Neural cell (in vitro differentiated cells): Measurements from ENCODE around the gene FBXW2. TPM values are rescaled to one million over a fixed set of nuclear protein-coding genes. Genes with fewer than 3 reads are reported as not detected.

ENCODE experiments used
- H2AFZ ChIP-seq: fragments of 200-600, 300-800 bp; sonication (generic), shearing (Covaris generic); 2 replicates; pipeline ENCODE4 v1.6.0; 2014; ENCODE audit warnings: low read depth, mild to moderate bottlenecking, antibody characterized with exemption, low read length, moderate library complexity
- H3F3A ChIP-seq: fragments of 200-600 bp; shearing (Covaris generic); 2 replicates; pipeline ENCODE4 v1.6.1; 2016; ENCODE audit warnings: mild to moderate bottlenecking, moderate library complexity, mixed read lengths, antibody characterized with exemption, low read length; ENCODE audit not compliant: insufficient read depth, poor library complexity, severe bottlenecking
- H3K27ac ChIP-seq: fragments of 200-600, 300-800 bp; sonication (generic), shearing (Covaris generic); 2 replicates; pipeline ENCODE4 v1.5.1; 2014; ENCODE audit warnings: mild to moderate bottlenecking, low read length, moderate library complexity
- H3K27me3 ChIP-seq: fragments of 300-800, 200-600 bp; sonication (generic), shearing (Covaris generic); 2 replicates; pipeline ENCODE4 v1.6.0; 2014; ENCODE audit warnings: mild to moderate bottlenecking, low read depth, low read length, moderate library complexity; ENCODE audit not compliant: insufficient read depth
- H3K36me3 ChIP-seq: fragments of 300-800, 200-600 bp; sonication (generic), shearing (Covaris generic); 2 replicates; pipeline ENCODE4 v1.5.1; 2014; ENCODE audit warnings: mild to moderate bottlenecking, antibody characterized with exemption, low read length, moderate library complexity; ENCODE audit not compliant: insufficient read depth
- H3K4me2 ChIP-seq: fragments of 300-800, 200-600 bp; sonication (generic), shearing (Covaris generic); 2 replicates; pipeline ENCODE4 v1.6.0; 2014; ENCODE audit warnings: mild to moderate bottlenecking, low read length
- H3K4me3 ChIP-seq: fragments of 300-800, 200-600 bp; sonication (generic), shearing (Covaris generic); 2 replicates; pipeline ENCODE4 v1.5.1; 2014; ENCODE audit warnings: mild to moderate bottlenecking, low read length, moderate library complexity
- H3K79me2 ChIP-seq: fragments of 200-600 bp; shearing (Covaris generic); replicated peaks from 2 replicates; pipeline ENCODE4 v1.6.0; 2014; ENCODE audit warnings: mild to moderate bottlenecking, low read length, moderate library complexity; ENCODE audit not compliant: insufficient read depth
- H3K9ac ChIP-seq: fragments of 300-800, 200-600 bp; sonication (generic), shearing (Covaris generic); 2 replicates; pipeline ENCODE4 v1.6.1; 2016; ENCODE audit warnings: mild to moderate bottlenecking, low read length, mixed read lengths
- H3K9me2 ChIP-seq: fragments of 200-600 bp; shearing (Covaris generic); 2 replicates; pipeline ENCODE4 v1.6.1; 2016; ENCODE audit warnings: mild to moderate bottlenecking, low read length, mixed read lengths; ENCODE audit not compliant: insufficient read depth
- H3K9me3 ChIP-seq: fragments of 200-600, 300-800 bp; sonication (generic), shearing (Covaris generic); 2 replicates; pipeline ENCODE4 v1.6.1; 2016; ENCODE audit warnings: mild to moderate bottlenecking, mixed run types, low read length, moderate library complexity, mixed read lengths
- H4K20me1 ChIP-seq: fragments of 200-600 bp; shearing (Covaris generic); 2 replicates; pipeline ENCODE4 v1.6.1; 2016; ENCODE audit warnings: mild to moderate bottlenecking, mixed run types; ENCODE audit not compliant: insufficient read depth
- CTCF ChIP-seq: fragments of 450-650 bp; IDR thresholded peaks from 2 replicates; pipeline ENCODE4 v1.5.1; 2014; ENCODE audit warnings: antibody characterized with exemption, mild to moderate bottlenecking, moderate library complexity; ENCODE audit not compliant: poor library complexity, severe bottlenecking
- EP300 ChIP-seq: fragments of 450-650 bp; conservative IDR thresholded peaks from 2 replicates; pipeline ENCODE4 v1.6.1; 2014; ENCODE audit warnings: antibody characterized with exemption, mild to moderate bottlenecking, moderate library complexity; ENCODE audit not compliant: poor library complexity, severe bottlenecking
- EZH2 ChIP-seq: fragments of 200-600, 300-800 bp; shearing (Covaris generic), sonication (generic); IDR thresholded peaks from 2 replicates; pipeline ENCODE4 v1.6.1; 2014; ENCODE audit warnings: antibody characterized with exemption, low read length, borderline replicate concordance, mild to moderate bottlenecking; ENCODE audit not compliant: insufficient read depth, poor library complexity, severe bottlenecking
- MXI1 ChIP-seq: fragments of 450-650 bp; conservative IDR thresholded peaks from 2 replicates; pipeline ENCODE4 v1.6.1; 2014; ENCODE audit warnings: antibody characterized with exemption, mild to moderate bottlenecking; ENCODE audit not compliant: poor library complexity, severe bottlenecking
- POLR2AphosphoS5 ChIP-seq: IDR thresholded peaks from 2 replicates; pipeline ENCODE4 v1.6.1; 2012
- RAD21 ChIP-seq: fragments of 450-650 bp; conservative IDR thresholded peaks from 2 replicates; pipeline ENCODE4 v1.6.1; 2014; ENCODE audit warnings: antibody characterized with exemption, mild to moderate bottlenecking, moderate library complexity
- REST ChIP-seq: IDR thresholded peaks from 2 replicates; pipeline ENCODE4 v1.6.1; 2012; ENCODE audit warnings: borderline replicate concordance
- SMC3 ChIP-seq: fragments of 450-650 bp; conservative IDR thresholded peaks from 2 replicates; pipeline ENCODE4 v1.6.1; 2014; ENCODE audit warnings: antibody characterized with exemption, mild to moderate bottlenecking, moderate library complexity; ENCODE audit not compliant: poor library complexity
- TAF1 ChIP-seq: IDR thresholded peaks from 2 replicates; pipeline ENCODE4 v1.6.1; 2012; ENCODE audit warnings: low read depth
- polyA plus RNA-seq: library from polyadenylated mRNA; depleted of rRNA; stranded (reverse); fragments of >200 nt; gene quantifications from 2 replicates; pipeline ENCODE4 v1.2.3, GENCODE V29; 2014

FBXW2 gene
- polyA plus RNA-seq, 1 donor from 2014 or later: 49.5 TPM

- TF ChIP-seq EP300 (no peak), TAF1 (no peak), SMC3 (no peak), MXI1 (no peak), RAD21 (no peak), CTCF (no peak), POLR2AphosphoS5 (no peak), REST (no peak), EZH2 (no peak)
Observed at GRCh38 chr9:120776788-120777187, 16.4 kb downstream of the FBXW2 start.

GRCh38 chr9:120775859-120776258 is 17.4 kb downstream of the FBXW2 start:
- Histone ChIP-seq H3K9ac (no peak overlapping the region), H3K9me3 (no peaks in the 10 kb centered on the region), H3K79me2 (no peaks in the 10 kb centered on the region), H2AFZ (no peak overlapping the region), H3K27me3 (no peaks in the 10 kb centered on the region), H3K27ac (no peak overlapping the region), H3K36me3 (peaks cover 6% of the 10 kb centered on the region), H3K4me3 (no peak overlapping the region), H3K9me2 (no peaks in the 10 kb centered on the region), H3F3A (no peaks in the 10 kb centered on the region), H4K20me1 (no peaks in the 10 kb centered on the region), H3K4me2 (no peak overlapping the region)
- no peak for TF ChIP-seq REST
- no peak for TF ChIP-seq EP300
- TF ChIP-seq POLR2AphosphoS5: no peak
- no peak for TF ChIP-seq SMC3
- TF ChIP-seq TAF1: no peak
- TF ChIP-seq EZH2: no peak
- no peak for TF ChIP-seq CTCF
- TF ChIP-seq MXI1: no peak
- no peak for TF ChIP-seq RAD21

More at GRCh38 chr9:120776788-120777187, 16.4 kb downstream of the FBXW2 start:
- H3F3A ChIP-seq: no peaks in the 10 kb centered on the region
- no peak overlapping the region for H3K27ac ChIP-seq
- no peaks in the 10 kb centered on the region for H3K9me2 ChIP-seq
- H4K20me1 ChIP-seq: no peaks in the 10 kb centered on the region
- no peak overlapping the region for H2AFZ ChIP-seq
- peaks cover 6% of the 10 kb centered on the region for H3K36me3 ChIP-seq
- H3K9me3 ChIP-seq: no peaks in the 10 kb centered on the region
- no peak overlapping the region for H3K9ac ChIP-seq
- H3K27me3 ChIP-seq: no peaks in the 10 kb centered on the region
- H3K4me2 ChIP-seq: no peak overlapping the region
- H3K79me2 ChIP-seq: peaks cover 4% of the 10 kb centered on the region
- H3K4me3 ChIP-seq: no peak overlapping the region
